22Rv1 (cell line): ENCODE measurements around the gene C4orf50.

Experiments used
- H3K27ac ChIP-seq: fragments of 450-650 bp; 2 replicates; pipeline ENCODE4 v1.5.1; 2017
- CTCF ChIP-seq: fragments of 450-650 bp; IDR thresholded peaks from 2 replicates; pipeline ENCODE4 v1.5.1; 2017; ENCODE audit warnings: mild to moderate bottlenecking
- ZFX ChIP-seq: fragments of 450-650 bp; IDR thresholded peaks from 2 replicates; pipeline ENCODE4 v1.6.1; 2017; ENCODE audit warnings: antibody characterized with exemption, borderline replicate concordance

Gene C4orf50

GRCh38 chr4:6017800-6018199 is 431 bp downstream of the C4orf50 start:
- no peak for TF ChIP-seq CTCF
- TF ChIP-seq ZFX, result no peak
- H3K27ac ChIP-seq, result no peak overlapping the region

GRCh38 chr4:6017030-6017429 is 1.2 kb downstream of the C4orf50 start:
- no peak overlapping the region for H3K27ac ChIP-seq
- TF ChIP-seq ZFX (no peak), CTCF (no peak)

- H3K27ac ChIP-seq, result no peak overlapping the region
Observed at GRCh38 chr4:6013564-6013963, 4.7 kb downstream of the C4orf50 start.

GRCh38 chr4:6012200-6012599 is 6.0 kb downstream of the C4orf50 start:
- TF ChIP-seq ZFX (no peak), CTCF (no peak)
- no peak overlapping the region for H3K27ac ChIP-seq

More at GRCh38 chr4:6013564-6013963, 4.7 kb downstream of the C4orf50 start:
- no peak for TF ChIP-seq CTCF

- H3K27ac ChIP-seq, result no peak overlapping the region
- TF ChIP-seq ZFX (no peak), CTCF (no peak)
Observed at GRCh38 chr4:6011686-6012085, 6.5 kb downstream of the C4orf50 start.

GRCh38 chr4:6011271-6011671 is 7.0 kb downstream of the C4orf50 start:
- H3K27ac ChIP-seq, result no peak overlapping the region
- no peak for TF ChIP-seq CTCF
- TF ChIP-seq ZFX, result no peak

- TF ChIP-seq ZFX (no peak), CTCF (no peak)
- no peak overlapping the region for H3K27ac ChIP-seq
Observed at GRCh38 chr4:6010789-6011188, 7.4 kb downstream of the C4orf50 start.
